Duodenal mucosa (tissue), 2 donors: ENCODE measurements around the gene WHRN.

Experiments used
- H3K27ac ChIP-seq: one replicate; pipeline ENCODE4 v1.7.0; 2013; ENCODE audit warnings: low read depth, low read length
- H3K27me3 ChIP-seq, 2 donors: one replicate each; pipeline ENCODE4 v1.7.0; 2013; ENCODE audit warnings: low read length in 2 of 2, control low read depth in 1 of 2; ENCODE audit not compliant: insufficient read depth in 2 of 2, control insufficient read depth in 1 of 2
- H3K36me3 ChIP-seq, 2 donors: one replicate each; pipeline ENCODE4 v1.7.0; 2013; ENCODE audit warnings: low read length in 2 of 2, control low read depth in 1 of 2; ENCODE audit not compliant: insufficient read depth in 2 of 2, control insufficient read depth in 1 of 2
- H3K4me1 ChIP-seq, 2 donors: one replicate each; pipeline ENCODE4 v1.7.0; 2013; ENCODE audit warnings: low read length in 2 of 2, control low read depth in 1 of 2; ENCODE audit not compliant: insufficient read depth in 2 of 2, control insufficient read depth in 1 of 2
- H3K4me3 ChIP-seq, 2 donors: one replicate each; pipeline ENCODE4 v1.7.0; 2013; ENCODE audit warnings: low read length in 2 of 2, low read depth in 1 of 2
- H3K9ac ChIP-seq, 2 donors: one replicate each; pipeline ENCODE4 v1.7.0; 2013; ENCODE audit warnings: low read length in 2 of 2, low read depth in 1 of 2
- H3K9me3 ChIP-seq, 2 donors: one replicate each; pipeline ENCODE4 v1.7.0; 2013; ENCODE audit warnings: low read length in 2 of 2, control low read depth in 1 of 2; ENCODE audit not compliant: control insufficient read depth in 1 of 2

The WHRN gene

DNA sequence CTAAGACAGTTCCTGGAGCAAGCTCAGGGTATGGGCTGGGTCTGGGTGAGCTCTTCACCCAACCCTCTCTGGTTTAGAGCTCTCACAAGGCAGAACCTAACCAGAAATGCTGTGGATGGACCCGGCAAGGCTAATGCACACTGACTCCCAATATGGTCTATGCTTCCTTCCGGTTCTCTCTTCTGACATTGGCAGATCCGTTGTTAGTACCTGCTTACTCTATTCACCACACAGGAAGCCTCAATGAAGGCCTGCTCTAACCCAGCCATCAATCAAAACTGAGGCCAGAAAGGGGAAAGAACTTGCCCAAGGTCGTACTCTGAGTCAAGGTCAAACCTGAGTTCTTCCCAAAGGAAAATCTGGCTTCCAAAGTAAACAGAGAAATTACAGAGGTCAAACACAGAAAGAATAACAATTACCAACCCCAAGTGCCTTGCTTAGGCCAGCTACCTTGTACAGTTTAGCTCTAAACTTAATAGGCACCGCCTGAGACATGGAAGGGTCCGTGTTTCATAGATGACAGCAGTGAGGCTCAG is 71.5 kb downstream of the WHRN start:
- H3K4me1 ChIP-seq, result no peaks in the 10 kb centered on the region
- no peak overlapping the region for H3K9ac ChIP-seq
- no peaks in the 10 kb centered on the region for H3K9me3 ChIP-seq
- no peak overlapping the region for H3K27ac ChIP-seq
- no peak overlapping the region for H3K4me3 ChIP-seq
- no peaks in the 10 kb centered on the region for H3K27me3 ChIP-seq
- H3K36me3 ChIP-seq, result no peaks in the 10 kb centered on the region

DNA sequence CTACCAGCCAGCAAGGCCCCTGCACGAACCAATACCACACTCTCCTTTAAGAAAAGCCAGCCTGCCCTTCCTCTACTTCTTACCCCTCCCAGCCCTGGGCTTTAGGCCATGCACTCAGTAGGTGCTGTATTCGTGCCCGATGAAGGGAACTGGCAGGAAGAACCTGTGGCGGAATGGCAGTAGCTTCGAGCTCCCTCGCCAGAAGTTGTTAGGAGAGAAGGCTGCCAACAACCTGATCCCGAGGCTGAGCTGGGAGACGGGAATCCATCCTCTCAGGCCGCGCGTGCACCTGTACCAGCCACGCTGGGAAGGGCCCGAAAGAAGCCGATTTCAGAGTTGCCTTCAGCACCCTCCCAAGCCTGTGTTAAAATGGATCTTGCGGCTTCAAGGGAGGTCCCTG is 72.2 kb downstream of the WHRN start:
- no peak overlapping the region for H3K9ac ChIP-seq
- no peak overlapping the region for H3K4me3 ChIP-seq
- no peaks in the 10 kb centered on the region for H3K9me3 ChIP-seq
- no peaks in the 10 kb centered on the region for H3K36me3 ChIP-seq
- no peak overlapping the region for H3K27ac ChIP-seq
- no peaks in the 10 kb centered on the region for H3K27me3 ChIP-seq
- no peaks in the 10 kb centered on the region for H3K4me1 ChIP-seq

DNA sequence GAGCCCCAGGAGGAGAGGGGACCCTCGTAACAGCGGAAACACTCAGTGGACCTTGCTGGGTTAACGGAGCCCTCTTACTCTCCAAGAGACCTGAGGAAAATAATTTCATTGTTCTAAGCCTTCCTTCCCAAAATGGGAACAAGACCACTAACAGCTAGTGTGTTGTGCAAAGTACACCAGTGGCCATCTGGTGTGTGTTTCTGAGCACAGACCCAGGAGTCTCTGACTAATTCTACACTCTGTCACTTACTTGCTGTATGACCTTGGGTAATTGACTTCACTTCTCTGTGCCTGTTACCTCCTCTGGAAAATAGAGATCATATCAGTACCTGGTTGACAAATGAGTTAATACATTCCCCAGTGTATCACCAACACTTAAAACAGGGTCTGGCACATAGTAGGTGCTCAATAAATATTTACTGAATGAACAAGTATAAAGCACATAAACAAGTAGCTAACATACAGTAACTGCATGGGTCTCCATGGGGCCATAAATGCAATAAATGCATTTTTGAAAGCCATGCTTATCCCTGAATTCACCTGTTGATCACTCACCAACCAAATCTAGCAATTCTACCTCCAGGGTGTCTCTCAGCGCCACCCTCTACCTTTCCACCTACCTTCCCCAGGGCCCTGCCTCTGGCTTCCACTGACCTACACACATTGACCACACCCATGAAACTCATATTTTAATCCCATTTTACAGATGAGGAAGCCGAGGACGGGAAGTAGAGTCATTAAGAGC is 72.8 kb downstream of the WHRN start:
- Histone ChIP-seq H3K4me3 (no peak overlapping the region), H3K27ac (no peak overlapping the region), H3K9ac (no peak overlapping the region), H3K4me1 (no peaks in the 10 kb centered on the region), H3K9me3 (no peaks in the 10 kb centered on the region), H3K27me3 (no peaks in the 10 kb centered on the region), H3K36me3 (no peaks in the 10 kb centered on the region)

DNA sequence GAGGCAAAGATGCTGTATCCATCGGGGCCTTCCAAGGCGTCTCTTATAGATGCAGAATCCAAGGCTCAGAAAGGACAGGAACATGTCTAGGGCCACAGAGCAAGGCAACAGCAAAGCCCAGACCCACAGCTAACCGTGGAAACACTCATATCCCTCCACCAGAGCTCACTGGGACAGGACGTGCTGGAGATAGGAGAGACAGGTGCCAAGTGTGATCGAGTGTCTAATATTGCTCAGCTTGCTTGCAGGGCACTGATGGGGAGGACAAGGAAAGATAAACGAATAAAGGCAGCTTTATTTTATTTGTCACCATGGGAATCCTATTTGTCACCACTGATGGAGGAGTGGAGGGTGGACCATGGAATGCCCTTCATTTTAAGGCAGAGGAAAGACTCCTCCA is 73.5 kb downstream of the WHRN start:
- H3K27ac ChIP-seq, result no peak overlapping the region
- H3K4me3 ChIP-seq, result no peak overlapping the region
- no peaks in the 10 kb centered on the region for H3K9me3 ChIP-seq
- H3K36me3 ChIP-seq, result no peaks in the 10 kb centered on the region
- no peaks in the 10 kb centered on the region for H3K27me3 ChIP-seq
- H3K9ac ChIP-seq, result no peak overlapping the region
- no peaks in the 10 kb centered on the region for H3K4me1 ChIP-seq

DNA sequence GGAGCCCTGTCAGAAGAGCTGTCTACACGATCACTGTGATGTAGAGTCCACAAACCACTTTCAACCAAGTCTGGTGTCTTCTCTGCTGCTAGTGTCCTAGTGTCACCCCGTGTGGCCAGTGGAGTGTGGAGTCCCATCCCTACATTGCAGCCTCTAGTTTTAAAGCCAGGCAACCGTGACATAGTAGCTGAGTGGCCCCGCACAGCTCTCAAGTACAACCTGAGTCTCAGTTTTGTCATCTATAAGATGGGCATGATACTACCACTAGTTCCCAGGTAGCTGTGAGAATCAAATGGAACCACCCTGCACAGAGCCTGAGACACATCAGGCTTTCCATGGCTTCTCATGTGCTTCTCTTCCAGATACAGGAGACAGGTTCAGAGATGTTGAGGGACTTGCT is 74.3 kb downstream of the WHRN start:
- Histone ChIP-seq H3K9me3 (no peaks in the 10 kb centered on the region), H3K27ac (no peak overlapping the region), H3K36me3 (no peaks in the 10 kb centered on the region), H3K4me3 (no peak overlapping the region), H3K27me3 (no peaks in the 10 kb centered on the region), H3K4me1 (no peaks in the 10 kb centered on the region), H3K9ac (no peak overlapping the region)

DNA sequence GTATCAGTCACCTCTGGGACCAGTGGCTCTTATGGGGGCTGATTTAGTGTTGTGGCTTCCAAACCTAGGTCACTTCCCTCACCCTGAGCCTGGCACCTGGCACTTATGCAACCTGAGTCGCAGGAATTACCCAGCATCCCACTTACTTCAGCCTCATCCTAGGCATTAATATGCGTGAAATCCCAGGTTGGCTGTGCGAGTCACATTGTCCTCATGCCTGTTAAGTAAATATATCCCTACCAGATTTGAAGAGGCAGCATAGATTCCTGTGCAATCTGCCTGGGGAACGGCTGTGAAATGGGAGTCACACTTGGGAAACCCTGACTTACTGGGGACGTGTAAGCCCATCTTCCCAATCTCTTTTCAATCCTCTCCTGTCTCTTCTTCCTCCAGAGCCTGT is 74.8 kb downstream of the WHRN start:
- Histone ChIP-seq H3K4me3 (no peak overlapping the region), H3K9me3 (no peaks in the 10 kb centered on the region), H3K36me3 (no peaks in the 10 kb centered on the region), H3K27me3 (no peaks in the 10 kb centered on the region), H3K27ac (no peak overlapping the region), H3K9ac (no peak overlapping the region), H3K4me1 (no peaks in the 10 kb centered on the region)

DNA sequence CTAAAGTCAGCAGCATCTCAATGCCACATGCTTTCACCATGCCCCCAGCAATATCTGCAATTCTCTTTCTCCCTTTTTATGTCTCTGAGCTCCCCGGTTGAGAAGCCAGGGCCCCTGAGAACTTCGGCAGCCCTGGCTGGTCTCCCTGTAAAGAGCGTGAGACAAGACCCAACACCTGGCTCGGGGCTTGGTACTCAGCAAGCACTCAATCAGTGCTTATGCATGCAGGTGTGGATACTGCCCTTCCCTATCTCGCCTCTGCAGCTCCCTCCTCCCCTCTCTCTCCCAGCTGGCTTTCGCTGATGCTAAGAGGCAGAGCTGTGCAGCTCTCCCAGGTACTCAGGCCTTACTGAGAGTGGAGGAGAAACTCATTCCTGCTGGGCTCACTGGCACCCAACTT is 75.8 kb downstream of the WHRN start:
- Histone ChIP-seq H3K36me3 (no peaks in the 10 kb centered on the region), H3K9me3 (no peaks in the 10 kb centered on the region), H3K9ac (no peak overlapping the region)

DNA sequence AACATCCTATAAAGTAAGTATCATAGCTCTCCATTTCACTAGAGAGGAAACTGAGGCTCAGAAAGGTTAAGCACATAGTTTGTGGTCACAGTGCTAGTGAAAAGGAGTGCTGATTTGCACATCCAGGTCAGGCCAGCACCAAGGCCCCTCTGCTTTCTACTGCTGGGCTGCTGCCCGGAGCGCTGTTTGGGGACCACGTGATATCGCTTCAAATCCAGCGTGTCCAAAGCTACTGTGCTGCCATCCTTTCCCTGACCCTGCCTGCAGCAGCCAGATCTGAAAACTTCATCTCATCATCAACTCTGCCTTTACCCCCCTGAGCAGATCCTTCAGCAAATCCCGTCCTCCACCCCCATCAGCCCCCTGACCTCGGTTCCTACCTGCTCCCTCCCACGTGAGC is 76.8 kb downstream of the WHRN start:
- Histone ChIP-seq H3K4me3 (no peak overlapping the region), H3K4me1 (no peaks in the 10 kb centered on the region), H3K27me3 (no peaks in the 10 kb centered on the region), H3K9ac (no peak overlapping the region), H3K36me3 (peaks cover 0 to 3% of the 10 kb centered on the region in 2 donors), H3K9me3 (no peaks in the 10 kb centered on the region), H3K27ac (no peak overlapping the region)

More for the DNA sequence above, 75.8 kb downstream of the WHRN start:
- no peaks in the 10 kb centered on the region for H3K4me1 ChIP-seq
- no peak overlapping the region for H3K4me3 ChIP-seq
- H3K27ac ChIP-seq, result no peak overlapping the region
- no peaks in the 10 kb centered on the region for H3K27me3 ChIP-seq

DNA sequence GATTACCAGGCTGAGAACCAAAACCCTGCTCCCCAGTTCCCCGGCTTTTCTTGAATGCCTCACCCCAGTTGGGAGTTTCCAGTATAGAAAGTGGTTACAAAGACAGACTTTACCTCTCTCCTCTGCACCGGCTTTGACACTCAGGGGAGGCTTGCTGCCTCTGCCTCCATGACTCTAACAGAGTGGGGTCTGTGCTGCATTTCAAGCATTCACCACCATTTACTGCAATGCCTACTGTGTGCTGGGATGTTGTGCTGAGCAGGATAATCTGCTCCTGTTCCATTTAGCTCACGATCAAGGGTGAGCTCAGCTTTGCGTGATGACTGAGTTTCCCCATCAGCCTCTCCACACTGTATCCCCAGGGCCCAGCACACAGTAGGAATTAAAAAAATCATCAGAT is 77.6 kb downstream of the WHRN start:
- H3K9me3 ChIP-seq, result no peaks in the 10 kb centered on the region
- peaks cover 0 to 3% of the 10 kb centered on the region in 2 donors for H3K36me3 ChIP-seq
- no peaks in the 10 kb centered on the region for H3K27me3 ChIP-seq
- no peak overlapping the region for H3K4me3 ChIP-seq
- H3K9ac ChIP-seq, result no peak overlapping the region
- H3K4me1 ChIP-seq, result no peaks in the 10 kb centered on the region
- no peak overlapping the region for H3K27ac ChIP-seq

DNA sequence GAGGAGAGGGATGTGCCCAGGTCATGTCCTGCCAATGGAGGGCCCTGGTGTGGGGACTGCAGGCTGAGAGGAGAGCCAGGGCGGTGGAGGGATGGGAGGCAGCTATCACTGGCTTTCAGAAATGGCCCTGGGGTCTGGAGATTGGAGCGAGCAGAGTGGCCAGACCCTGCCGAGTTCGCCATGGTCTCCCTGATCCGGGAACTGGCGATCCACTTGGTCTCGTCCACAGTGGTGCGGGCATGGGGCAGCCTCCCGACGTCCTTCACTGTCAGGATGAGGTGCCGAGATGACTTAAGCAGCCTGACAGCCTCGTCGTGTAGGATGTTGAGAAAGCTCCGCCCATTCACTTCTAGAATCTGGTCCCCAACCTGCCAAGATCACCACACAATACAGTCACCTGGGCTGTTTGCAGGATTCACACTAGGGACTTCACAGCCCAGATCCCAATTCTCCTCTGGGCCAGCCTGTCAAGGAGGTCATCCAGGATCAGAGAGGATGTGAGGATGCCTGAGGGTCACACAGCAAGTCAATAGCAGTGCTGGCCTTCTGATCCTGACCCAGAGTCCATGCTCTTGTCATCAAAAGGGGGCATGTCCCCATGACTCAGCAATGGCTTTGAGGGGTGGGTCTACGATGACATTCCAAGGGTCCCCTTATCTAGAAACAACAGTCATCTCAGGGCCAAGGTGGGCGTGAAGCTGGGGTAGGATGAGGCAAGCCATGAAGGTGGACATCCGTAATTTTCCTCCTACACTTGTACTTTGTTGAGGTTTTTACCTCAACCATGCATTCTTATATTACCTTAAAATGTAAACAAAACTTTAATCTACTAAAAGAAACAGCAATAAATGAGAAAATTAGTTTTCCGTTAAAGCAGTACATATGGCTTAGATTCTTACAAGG is 79.0 kb downstream of the WHRN start:
- H3K9ac ChIP-seq, result no peak overlapping the region
- no peaks in the 10 kb centered on the region for H3K27me3 ChIP-seq
- H3K9me3 ChIP-seq, result no peaks in the 10 kb centered on the region
- H3K4me3 ChIP-seq, result no peak overlapping the region
- peaks cover 0 to 3% of the 10 kb centered on the region in 2 donors for H3K36me3 ChIP-seq
- no peaks in the 10 kb centered on the region for H3K4me1 ChIP-seq
- no peak overlapping the region for H3K27ac ChIP-seq
